Activated B cell treated with CpG ODN at 0.5 μM for 24 hours (primary cell): ENCODE data around the gene TMEM178B. TPM values are rescaled to one million over a fixed set of nuclear protein-coding genes. Genes with fewer than 3 reads are reported as not detected.
"Not testable (repeated sequence)": the region's sequence is repeated elsewhere in the genome, so short reads cannot be mapped to it uniquely, and the experiment has no call there.

Experiments
- ATAC-seq: fragments of 200-7000 bp; cut with Tn5 transposase; one replicate; pipeline ENCODE4 v1.10.0; 2021; ENCODE audit warnings: low read depth, mild to moderate bottlenecking, moderate library complexity
- CTCF ChIA-PET: fragments of 350-600 bp; sonication (Branson Sonifier 250); formaldehyde crosslinking; loops from one replicate; lab custom pipeline; 2021; ENCODE audit warnings: antibody characterized with exemption; lab: Charles Lee
- POLR2A ChIA-PET: fragments of 350-600 bp; sonication (Branson Sonifier 250); formaldehyde crosslinking; loops from one replicate; lab custom pipeline; 2021; ENCODE audit warnings: antibody characterized with exemption; lab: Charles Lee
- DNase-seq: peaks from one replicate; pipeline ENCODE4 v3.0.0; 2022
- H3K27ac Mint-ChIP-seq: one replicate; pipeline ENCODE4 v1.8.0; 2020; ENCODE audit warnings: mixed read lengths
- H3K27me3 Mint-ChIP-seq: one replicate; pipeline ENCODE4 v1.8.0; 2021; ENCODE audit warnings: mixed read lengths
- H3K36me3 Mint-ChIP-seq: one replicate; pipeline ENCODE4 v1.8.0; 2021; ENCODE audit warnings: low read depth, mixed read lengths
- H3K4me1 Mint-ChIP-seq: one replicate; pipeline ENCODE4 v1.8.0; 2021; ENCODE audit warnings: mixed read lengths
- H3K4me3 Mint-ChIP-seq: one replicate; pipeline ENCODE4 v1.8.0; 2020; ENCODE audit warnings: mild to moderate bottlenecking, mixed read lengths
- H3K9me3 Mint-ChIP-seq: one replicate; pipeline ENCODE4 v1.8.0; 2020; ENCODE audit warnings: mixed read lengths
- intact Hi-C: fragments of 100-400 bp; cut with micrococcal nuclease; formaldehyde crosslinking; loops from one replicate; pipeline ENCODE4 v1.15.1; 2024
- total RNA-seq: library from RNA; stranded (reverse); gene quantifications from 2 replicates; pipeline ENCODE4 v1.2.3, GENCODE V29; 2022
- TF ChIP-seq, protein P1 (sequence below): fragments of 200-600 bp; IDR thresholded peaks from one replicate; pipeline ENCODE4 v1.8.0; 2022; ENCODE audit warnings: antibody characterized with exemption, mild to moderate bottlenecking

Gene TMEM178B
- total RNA-seq, 1 donor from 2014 or later, result 0.49 TPM

DNA sequence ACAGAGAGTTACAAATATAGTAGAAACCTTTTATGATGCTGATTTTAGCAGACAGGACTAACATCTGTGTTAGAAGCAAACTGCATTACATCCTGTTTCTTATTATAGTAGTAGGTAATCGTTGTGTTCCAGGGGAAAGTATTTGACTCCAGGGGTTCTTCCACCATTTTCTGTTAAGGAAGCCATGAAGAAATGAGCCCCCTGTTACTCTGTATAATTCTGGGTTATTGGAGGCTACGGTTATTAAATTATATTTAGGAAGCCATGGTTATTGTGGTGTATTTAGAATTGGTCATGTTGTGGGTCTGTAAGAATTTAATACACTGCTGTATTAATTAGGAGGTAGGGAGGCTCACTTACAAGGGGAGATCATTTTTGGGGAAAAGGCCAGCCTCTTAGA is 301.6 kb downstream of the TMEM178B start:
- TF ChIP-seq, protein P1, sequence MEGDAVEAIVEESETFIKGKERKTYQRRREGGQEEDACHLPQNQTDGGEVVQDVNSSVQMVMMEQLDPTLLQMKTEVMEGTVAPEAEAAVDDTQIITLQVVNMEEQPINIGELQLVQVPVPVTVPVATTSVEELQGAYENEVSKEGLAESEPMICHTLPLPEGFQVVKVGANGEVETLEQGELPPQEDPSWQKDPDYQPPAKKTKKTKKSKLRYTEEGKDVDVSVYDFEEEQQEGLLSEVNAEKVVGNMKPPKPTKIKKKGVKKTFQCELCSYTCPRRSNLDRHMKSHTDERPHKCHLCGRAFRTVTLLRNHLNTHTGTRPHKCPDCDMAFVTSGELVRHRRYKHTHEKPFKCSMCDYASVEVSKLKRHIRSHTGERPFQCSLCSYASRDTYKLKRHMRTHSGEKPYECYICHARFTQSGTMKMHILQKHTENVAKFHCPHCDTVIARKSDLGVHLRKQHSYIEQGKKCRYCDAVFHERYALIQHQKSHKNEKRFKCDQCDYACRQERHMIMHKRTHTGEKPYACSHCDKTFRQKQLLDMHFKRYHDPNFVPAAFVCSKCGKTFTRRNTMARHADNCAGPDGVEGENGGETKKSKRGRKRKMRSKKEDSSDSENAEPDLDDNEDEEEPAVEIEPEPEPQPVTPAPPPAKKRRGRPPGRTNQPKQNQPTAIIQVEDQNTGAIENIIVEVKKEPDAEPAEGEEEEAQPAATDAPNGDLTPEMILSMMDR, result no peak
- DNase-seq, result no peak
- no peak overlapping the region for H3K27ac Mint-ChIP-seq
- H3K4me1 Mint-ChIP-seq, result no peaks in the 10 kb centered on the region
- no peaks in the 10 kb centered on the region for H3K9me3 Mint-ChIP-seq
- intact Hi-C loops, result no loop called here
- ATAC-seq, result no peak
- ChIA-PET POLR2A (no interaction called here), CTCF (no interaction called here)
- no peak overlapping the region for H3K4me3 Mint-ChIP-seq
- H3K27me3 Mint-ChIP-seq, result peaks cover 3% of the 10 kb centered on the region
- no peaks in the 10 kb centered on the region for H3K36me3 Mint-ChIP-seq

DNA sequence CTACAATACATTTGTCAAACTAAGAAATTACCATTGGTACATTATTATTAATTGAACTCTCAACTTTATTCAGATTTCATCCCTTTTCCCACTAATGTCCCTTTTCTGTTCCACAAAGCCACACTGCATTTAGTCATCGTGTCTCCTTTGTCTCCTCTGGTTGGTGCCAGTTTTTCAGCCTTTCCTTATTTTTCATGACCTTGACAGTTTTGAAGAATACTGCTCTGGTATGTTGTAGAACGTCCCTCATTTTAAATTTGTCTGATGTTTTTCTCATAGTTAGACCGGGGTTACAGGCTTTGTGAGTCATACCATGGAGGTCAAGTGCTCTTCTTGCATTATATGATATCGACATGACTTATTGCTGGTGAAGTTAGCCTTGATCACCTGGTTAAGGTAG is 304.0 kb downstream of the TMEM178B start:
- TF ChIP-seq, protein P1, result no peak

DNA sequence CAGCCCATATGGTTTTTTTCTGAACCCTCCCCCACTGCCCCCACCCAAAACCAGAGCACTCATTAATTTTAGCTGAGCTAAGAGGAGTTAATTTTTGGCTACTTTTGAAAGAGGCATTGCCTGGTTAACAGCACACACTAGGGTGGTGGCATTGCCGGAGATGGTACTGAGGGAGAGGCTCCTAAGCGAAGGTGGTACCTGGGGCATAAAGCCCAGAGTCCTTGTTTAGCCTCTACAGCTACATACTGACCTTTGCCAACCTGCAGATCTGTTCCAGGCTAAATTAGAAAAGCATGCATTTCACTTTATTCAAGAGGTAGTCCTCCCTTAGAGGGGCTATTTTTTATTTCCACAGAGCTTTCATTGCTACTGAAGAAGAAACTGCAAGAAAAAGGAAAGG is 304.5 kb downstream of the TMEM178B start:
- Mint-ChIP-seq H3K4me1 (no peaks in the 10 kb centered on the region), H3K36me3 (no peaks in the 10 kb centered on the region), H3K4me3 (no peak overlapping the region), H3K27ac (no peak overlapping the region), H3K9me3 (no peaks in the 10 kb centered on the region), H3K27me3 (peaks cover 3% of the 10 kb centered on the region)
- ChIA-PET CTCF (no interaction called here), POLR2A (no interaction called here)
- intact Hi-C loops, result no loop called here
- TF ChIP-seq, protein P1, result no peak
- ATAC-seq (no peak), DNase-seq (no peak)

More for the DNA sequence above, 304.0 kb downstream of the TMEM178B start:
- ATAC-seq (no peak), DNase-seq (no peak)
- ChIA-PET POLR2A (no interaction called here), CTCF (no interaction called here)
- intact Hi-C loops, result no loop called here
- H3K4me1 Mint-ChIP-seq, result no peaks in the 10 kb centered on the region
- no peaks in the 10 kb centered on the region for H3K36me3 Mint-ChIP-seq
- no peak overlapping the region for H3K4me3 Mint-ChIP-seq
- H3K27me3 Mint-ChIP-seq, result peaks cover 3% of the 10 kb centered on the region
- H3K27ac Mint-ChIP-seq, result no peak overlapping the region
- no peaks in the 10 kb centered on the region for H3K9me3 Mint-ChIP-seq

DNA sequence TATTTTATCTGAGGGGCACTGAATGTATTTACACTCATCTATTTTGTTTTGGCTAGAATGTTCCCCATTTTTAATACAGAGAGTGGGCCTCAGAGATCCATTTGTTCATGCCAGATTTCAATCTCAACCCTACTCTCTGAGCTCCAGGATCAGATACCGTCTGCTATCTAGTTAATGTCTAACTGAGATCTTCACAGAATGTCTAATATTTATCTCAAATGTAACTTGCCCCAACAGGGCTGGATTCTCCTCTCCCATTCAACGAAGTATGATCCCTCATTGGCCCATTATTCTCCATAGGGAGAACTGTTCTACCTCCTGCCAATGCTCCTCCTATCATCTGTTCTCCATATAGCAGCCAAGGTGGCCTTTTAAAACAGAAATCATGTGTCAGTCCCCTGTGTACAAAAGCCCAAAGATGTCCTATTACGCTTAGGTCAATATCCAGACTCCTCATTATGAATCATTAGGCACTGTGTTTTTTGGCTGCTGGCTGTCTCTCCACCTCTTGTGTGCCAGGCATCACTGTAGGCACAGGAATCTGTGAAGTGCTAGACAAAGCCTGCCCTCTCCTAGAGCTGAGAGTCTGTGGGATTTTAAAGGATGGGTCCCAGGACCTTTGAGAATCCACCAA is 308.0 kb downstream of the TMEM178B start:
- ChIA-PET CTCF (no interaction called here), POLR2A (interaction anchor here (0.5 kb wide), 1 partner anchor 143 kb away, joined by 4 read pairs; no protein-coding TSS in a partner anchor)
- no peak overlapping the region for H3K27ac Mint-ChIP-seq
- no peak for ATAC-seq
- no peak for DNase-seq
- no peaks in the 10 kb centered on the region for H3K36me3 Mint-ChIP-seq
- H3K9me3 Mint-ChIP-seq, result no peaks in the 10 kb centered on the region
- H3K27me3 Mint-ChIP-seq, result peaks cover 3% of the 10 kb centered on the region
- intact Hi-C loops, result no loop called here
- H3K4me1 Mint-ChIP-seq, result no peaks in the 10 kb centered on the region
- no peak overlapping the region for H3K4me3 Mint-ChIP-seq
- TF ChIP-seq, protein P1, result no peak

DNA sequence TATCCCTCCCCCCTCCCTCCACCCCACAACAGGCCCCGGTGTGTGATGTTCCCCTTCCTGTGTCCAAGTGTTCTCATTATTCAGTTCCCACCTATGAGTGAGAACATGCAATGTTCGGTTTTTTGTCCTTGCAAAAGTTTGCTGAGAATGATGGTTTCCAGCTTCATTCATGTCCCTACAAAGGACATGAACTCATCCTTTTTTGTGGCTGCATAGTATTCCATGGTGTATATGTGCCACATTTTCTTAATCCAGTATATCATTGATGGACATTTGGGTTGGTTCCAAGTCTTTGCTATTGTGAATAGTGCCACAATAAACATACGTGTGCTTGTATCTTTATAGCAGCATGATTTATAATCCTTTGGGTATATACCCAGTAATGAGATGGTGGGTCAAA is 309.5 kb downstream of the TMEM178B start:
- H3K36me3 Mint-ChIP-seq, H3K4me3 Mint-ChIP-seq, H3K27ac Mint-ChIP-seq, H3K4me1 Mint-ChIP-seq, POLR2A ChIA-PET, H3K27me3 Mint-ChIP-seq, ATAC-seq, intact Hi-C loops, DNase-seq, H3K9me3 Mint-ChIP-seq, CTCF ChIA-PET: not testable (repeated sequence)

GRCh38 chr7:141386881-141387280 is 313.0 kb downstream of the TMEM178B start:
- POLR2A ChIA-PET, result no interaction called here
- intact Hi-C loops, result no loop called here
- no peaks in the 10 kb centered on the region for H3K9me3 Mint-ChIP-seq
- CTCF ChIA-PET, result no interaction called here
- ATAC-seq, result no peak
- H3K4me3 Mint-ChIP-seq, result no peak overlapping the region
- no peak overlapping the region for H3K27ac Mint-ChIP-seq
- DNase-seq, result no peak
- TF ChIP-seq, protein P1, result no peak
- H3K36me3 Mint-ChIP-seq, result no peaks in the 10 kb centered on the region
- peaks cover 4% of the 10 kb centered on the region for H3K27me3 Mint-ChIP-seq
- H3K4me1 Mint-ChIP-seq, result no peaks in the 10 kb centered on the region
